HG02759 (cell line): Measurements from ENCODE around the gene ID1.
"Not testable (repeated sequence)": the region's sequence is repeated elsewhere in the genome, so short reads cannot be mapped to it uniquely, and the experiment has no call there.

Experiments used
- ATAC-seq: cut with Tn5 transposase; IDR thresholded peaks from one replicate; pipeline ENCODE4 v1.9.1; 2021; ENCODE audit warnings: mild to moderate bottlenecking, moderate library complexity; ENCODE audit not compliant: unreplicated experiment

The ID1 gene

DNA sequence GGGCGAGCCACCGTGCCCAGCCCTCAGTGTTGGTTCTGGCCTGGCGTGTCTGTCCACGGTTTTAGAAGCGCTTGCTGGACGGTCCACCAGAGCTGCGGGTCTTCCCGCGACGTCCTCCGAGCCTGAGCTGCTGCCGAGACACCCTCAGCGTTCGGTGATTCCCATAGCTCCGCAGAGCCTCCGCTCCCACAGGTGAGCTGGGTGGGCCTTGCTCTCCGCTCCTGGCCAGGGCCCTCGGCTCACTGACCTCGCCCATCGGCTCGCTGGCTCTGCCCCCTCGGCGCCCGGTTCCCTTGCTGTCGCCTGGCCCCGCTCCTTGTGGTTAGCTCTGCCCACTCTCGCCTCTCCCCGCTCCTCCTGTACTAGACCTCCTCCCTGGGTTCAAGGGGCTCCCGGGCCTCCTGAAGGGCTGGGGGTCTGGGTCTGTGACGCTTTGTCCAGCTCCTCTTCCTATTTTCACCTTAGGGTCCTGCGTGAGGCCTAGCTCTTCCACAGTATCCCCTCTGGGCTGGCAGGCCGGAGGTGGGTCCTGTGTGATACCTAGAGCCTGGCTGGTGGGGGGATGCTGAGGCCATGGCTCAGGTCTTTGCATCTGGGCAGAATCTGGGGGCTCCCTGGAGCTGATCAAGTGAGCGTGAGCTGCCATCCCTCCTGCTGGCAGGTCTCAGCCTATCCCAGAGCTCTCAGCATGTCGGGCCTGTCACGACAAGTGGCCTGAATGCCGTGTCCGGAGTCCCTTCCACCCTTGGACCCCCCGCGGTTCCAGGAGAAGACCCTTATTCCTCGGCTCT lies 27.7 kb downstream of the ID1 start:
- no peak for ATAC-seq

DNA sequence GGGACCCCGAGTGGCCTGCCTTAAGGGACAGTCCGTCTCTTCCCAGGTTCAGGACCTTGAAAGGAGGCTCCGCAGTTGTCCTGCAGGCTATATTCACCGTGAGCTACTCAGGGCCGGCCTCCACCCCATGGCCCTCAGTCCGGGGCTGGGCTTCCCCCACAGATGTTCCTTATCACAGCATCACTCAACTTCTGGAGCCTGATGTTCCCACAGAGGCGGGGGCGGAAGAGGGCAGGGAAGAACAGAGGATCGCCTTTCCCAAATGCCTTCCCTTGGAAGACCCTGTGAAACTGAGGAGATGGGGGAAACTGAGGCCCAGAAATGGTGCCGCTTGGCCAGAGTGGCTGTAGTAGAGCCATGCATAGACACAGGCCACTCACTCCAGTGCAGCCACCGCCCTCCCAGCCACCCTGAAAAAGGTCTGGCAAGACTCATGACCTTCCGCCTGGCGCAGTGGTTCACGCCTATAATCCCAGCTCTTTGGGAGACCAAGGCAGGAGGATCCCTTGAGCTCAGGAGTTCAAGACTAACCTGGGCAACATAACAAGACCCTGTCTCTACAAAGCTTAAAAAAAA lies 28.3 kb downstream of the ID1 start:
- ATAC-seq: no peak

DNA sequence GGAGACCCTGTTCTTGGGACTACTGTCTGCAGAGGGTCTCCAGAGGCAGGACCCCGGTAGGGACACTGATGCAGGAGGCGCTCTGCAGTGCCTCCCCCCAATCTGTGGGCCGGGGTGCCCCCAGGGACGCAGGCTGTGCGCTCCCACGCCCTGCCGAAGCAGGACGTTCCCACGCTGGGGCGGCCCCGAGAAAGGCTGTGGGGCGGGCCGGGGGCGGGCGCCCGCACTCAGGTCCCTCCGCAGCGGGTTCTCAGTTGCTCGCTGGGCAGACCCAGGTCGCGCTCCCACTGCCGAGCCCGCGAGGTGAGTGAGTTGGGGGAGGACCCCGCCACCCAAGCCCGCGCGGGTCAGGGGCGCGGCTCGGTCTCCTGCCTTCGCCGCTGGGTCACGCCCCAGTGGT lies 32.6 kb downstream of the ID1 start, which contains the start of gene COX4I2:
COX4I2 (plus strand) TSS at position 253 of the 400 bp plus-strand sequence. CDS start 1,106 bp downstream, outside the sequence.
- no peak for ATAC-seq

DNA sequence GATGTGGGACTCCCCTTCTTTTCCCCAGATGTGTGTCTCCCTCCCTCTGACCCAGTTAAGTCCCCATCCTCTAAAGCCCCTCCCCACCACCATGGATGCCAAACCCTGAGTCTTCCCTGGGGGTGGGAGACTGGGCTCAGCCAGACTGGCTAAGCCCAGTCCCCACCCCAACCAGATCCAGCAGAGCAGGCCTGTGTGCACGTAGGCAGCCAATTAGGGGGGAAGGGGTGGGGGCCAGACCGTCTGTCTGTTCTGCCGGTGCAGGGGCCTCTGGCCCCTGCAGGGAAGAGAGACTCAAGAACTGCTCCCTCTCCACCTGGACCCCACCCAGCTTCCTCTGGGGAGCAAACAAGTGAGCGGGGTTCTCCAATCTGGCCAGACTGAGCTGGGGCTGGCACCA lies 33.2 kb downstream of the ID1 start:
- no peak for ATAC-seq

DNA sequence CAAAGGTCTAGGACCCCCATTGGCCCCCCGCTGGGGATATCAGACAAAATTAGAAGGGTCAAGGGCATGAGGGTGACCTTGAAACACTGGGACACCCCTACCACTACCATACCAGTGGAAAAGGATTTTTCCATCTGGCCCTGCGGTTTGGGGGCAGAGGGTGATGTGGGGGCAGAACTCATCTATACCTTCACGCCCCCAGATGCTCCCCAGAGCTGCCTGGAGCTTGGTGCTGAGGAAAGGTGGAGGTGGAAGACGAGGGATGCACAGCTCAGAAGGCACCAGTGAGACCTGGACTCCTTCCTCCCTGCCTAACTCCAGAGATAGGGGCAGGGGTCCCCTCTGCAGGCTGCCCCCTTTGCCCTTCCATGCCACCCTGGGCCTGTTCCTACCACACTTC lies 33.7 kb downstream of the ID1 start:
- no peak for ATAC-seq

DNA sequence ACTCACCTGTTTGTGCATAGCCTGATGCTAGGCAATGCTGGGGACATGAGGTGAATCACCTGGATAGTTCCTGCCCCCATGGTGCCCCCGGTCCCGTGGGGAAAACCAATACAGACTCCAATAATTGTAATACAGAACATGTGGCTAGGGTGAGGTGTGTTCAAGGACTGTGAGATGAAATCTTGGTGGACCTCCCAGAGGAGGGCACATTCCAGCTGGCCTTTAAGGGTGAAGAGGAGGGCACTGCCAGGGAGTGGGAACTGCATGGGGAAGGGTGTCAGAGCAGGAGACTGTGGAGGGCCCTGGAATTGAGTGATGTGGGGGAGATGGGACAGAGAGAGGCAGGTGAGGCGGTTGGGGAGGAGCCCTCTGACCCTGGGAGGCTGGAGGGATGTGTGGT lies 35.2 kb downstream of the ID1 start:
- ATAC-seq: no peak

- ATAC-seq: no peak
Observed at GRCh38 chr20:31641391-31641790, 36.3 kb downstream of the ID1 start.

DNA sequence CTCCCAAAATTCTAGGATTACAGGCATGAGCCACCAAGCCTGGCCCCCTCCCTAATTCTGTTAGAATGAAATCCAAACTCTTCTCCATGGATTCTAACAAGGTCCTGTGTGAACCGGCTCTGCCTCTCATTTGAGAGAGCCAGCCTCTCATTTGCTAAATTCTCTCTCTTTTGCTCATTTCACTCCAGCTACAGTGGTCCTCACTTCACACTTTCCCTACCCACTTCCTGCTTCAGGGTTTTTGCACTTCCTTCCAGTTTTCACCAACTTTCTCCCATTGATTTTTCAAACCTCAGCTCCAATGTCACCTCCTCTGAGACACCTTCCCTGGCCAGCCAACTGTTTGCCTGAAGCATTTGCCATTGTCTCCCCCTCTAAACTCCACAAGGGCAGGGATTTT lies 37.7 kb downstream of the ID1 start:
- ATAC-seq: no peak

GRCh38 chr20:31643522-31643921 lies 38.4 kb downstream of the ID1 start:
- ATAC-seq: no peak

GRCh38 chr20:31644701-31645100 lies 39.6 kb downstream of the ID1 start:
- ATAC-seq: no peak

- not testable (repeated sequence) for ATAC-seq
Observed at GRCh38 chr20:31648104-31648503, 43.0 kb downstream of the ID1 start.

DNA sequence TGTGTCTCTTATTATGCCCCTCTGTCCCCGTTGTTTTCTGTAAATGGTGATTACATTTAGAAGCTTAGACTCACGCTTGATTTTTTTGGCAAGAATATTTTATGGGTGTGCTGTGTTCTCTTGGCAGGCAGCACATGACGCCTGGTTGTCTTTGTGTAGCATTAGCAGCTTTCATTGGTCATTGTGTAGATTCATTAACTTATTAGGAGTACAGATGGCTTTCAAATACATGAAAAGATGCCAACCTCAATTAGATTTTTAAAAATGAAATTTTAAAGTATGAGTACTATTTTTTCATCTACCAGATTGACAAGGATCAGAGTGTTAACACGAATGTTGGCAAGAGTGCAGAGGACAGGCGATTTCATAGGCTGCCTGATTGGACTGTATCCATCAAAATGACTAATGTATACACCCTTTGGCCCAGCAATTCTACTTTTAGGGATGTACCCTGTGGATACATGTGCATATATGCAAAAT lies 47.9 kb downstream of the ID1 start:
- no peak for ATAC-seq

GRCh38 chr20:31653561-31653960 lies 48.5 kb downstream of the ID1 start:
- ATAC-seq: no peak

GRCh38 chr20:31654534-31654933 lies 49.4 kb downstream of the ID1 start:
- ATAC-seq: no peak
